K562 (cell line): ENCODE measurements around the gene CEP72. TPM values are rescaled to one million over a fixed set of nuclear protein-coding genes. Genes with fewer than 3 reads are reported as not detected.

ENCODE experiments used
- ATAC-seq: fragments of 200-7000 bp; cut with Tn5 transposase; 3 replicates; pipeline ENCODE4 v1.9.1; 2020; ENCODE audit warnings: moderate library complexity
- BruUV-seq: library from RNA; stranded (reverse); fragments of 400-500 nt; replicated peaks from 2 replicates; lab custom pipeline; 2021; lab: Mats Ljungman, UMichigan
- CTCF ChIA-PET: fragments of 300-600 bp; formaldehyde crosslinking; extraction: SDS; loops from one replicate; lab custom pipeline; 2021; ENCODE audit warnings: low intra/inter-chr PET ratio; lab: Yijun Ruan, JAX
- POLR2A ChIA-PET: fragments of 300-600, 350-650 bp; sonication (Branson Sonifier 250); formaldehyde crosslinking; extraction: SDS; loops from one replicate; lab custom pipeline; 2021; ENCODE audit warnings: antibody characterized with exemption, inconsistent platforms; lab: Yijun Ruan, JAX
- DNase-seq, 4 experiments: peaks; one replicate each; pipeline versions ENCODE4 v3.0.0 to v3.0.0-alpha.2; 2011 to 2018; ENCODE audit warnings: low spot score in 3 of 4, mixed read lengths in 3 of 4; ENCODE audit errors: extremely low read depth in 1 of 4
- FAIRE-seq: peaks from 2 replicates; lab custom pipeline; 2011; peaks lifted over from hg19 to GRCh38; lab: Jason Lieb, UNC
- H2AFZ ChIP-seq: 2 replicates; pipeline ENCODE4 v1.6.0; 2011; ENCODE audit warnings: low read depth, low read length, control low read depth, inconsistent platforms
- H3K27ac ChIP-seq: fragments of 200-600 bp; 3 replicates; pipeline ENCODE4 v1.8.0; 2011; ENCODE audit warnings: low read depth, mild to moderate bottlenecking, control low read depth, inconsistent platforms, low read length, moderate library complexity, mixed read lengths; ENCODE audit errors: extremely low read depth
- H3K27me3 ChIP-seq, 2 experiments: fragments of 300-600 bp in 1 of 2; 2 replicates in 1 of 2; 3 replicates in 1 of 2; pipeline versions ENCODE4 v1.6.0 to v1.8.0; 2011; ENCODE audit warnings: inconsistent platforms in 2 of 2, low read length in 2 of 2, mild to moderate bottlenecking in 1 of 2, mixed read lengths in 1 of 2, moderate library complexity in 1 of 2; ENCODE audit not compliant: control insufficient read depth in 2 of 2, insufficient read depth in 2 of 2
- H3K36me3 ChIP-seq: fragments of 300-600 bp; 3 replicates; pipeline ENCODE4 v1.8.0; 2011; ENCODE audit warnings: mild to moderate bottlenecking, low read length, inconsistent platforms; ENCODE audit not compliant: control insufficient read depth, insufficient read depth
- H3K4me1 ChIP-seq, 2 experiments: fragments of 200-600 bp in 1 of 2; replicated peaks in 1 of 2; 2 replicates in 1 of 2; 3 replicates in 1 of 2; pipeline versions ENCODE4 v1.5.1 to v1.8.0; 2011; ENCODE audit warnings: inconsistent platforms in 2 of 2, low read length in 2 of 2, mild to moderate bottlenecking in 1 of 2, mixed read lengths in 1 of 2, moderate library complexity in 1 of 2; ENCODE audit not compliant: control insufficient read depth in 2 of 2, insufficient read depth in 2 of 2
- H3K4me2 ChIP-seq: 2 replicates; pipeline ENCODE4 v1.6.1; 2011; ENCODE audit warnings: low read length, control low read depth, inconsistent platforms, mixed read lengths; ENCODE audit not compliant: insufficient read depth
- H3K4me3 ChIP-seq: fragments of 200-600 bp; sonication (generic), shearing (Covaris generic); 2 replicates; pipeline ENCODE4 v1.5.1; 2016; ENCODE audit warnings: control low read depth, inconsistent platforms
- H3K79me2 ChIP-seq: fragments of 200-600 bp; 3 replicates; pipeline ENCODE4 v1.8.0; 2011; ENCODE audit warnings: low read length, inconsistent platforms; ENCODE audit not compliant: control insufficient read depth, insufficient read depth
- H3K9ac ChIP-seq, 2 experiments: 2 replicates each; pipeline versions ENCODE4 v1.6.0 to v1.6.1; 2011; ENCODE audit warnings: low read depth in 2 of 2, low read length in 2 of 2, control low read depth in 1 of 2, inconsistent platforms in 1 of 2, mild to moderate bottlenecking in 1 of 2, mixed read lengths in 1 of 2; ENCODE audit not compliant: insufficient read depth in 1 of 2
- H3K9me1 ChIP-seq: one replicate; pipeline ENCODE4 v1.6.0; 2011; ENCODE audit warnings: inconsistent platforms, mild to moderate bottlenecking, low read length, moderate library complexity; ENCODE audit not compliant: control insufficient read depth, insufficient read depth
- H3K9me3 ChIP-seq: replicated peaks from 2 replicates; pipeline ENCODE4 v1.5.1; 2011; ENCODE audit warnings: low read depth, low read length, inconsistent platforms; ENCODE audit not compliant: control insufficient read depth, insufficient read depth
- H4K20me1 ChIP-seq: replicated peaks from 2 replicates; pipeline ENCODE4 v1.6.1; 2011; ENCODE audit warnings: low read length, inconsistent platforms, mixed read lengths; ENCODE audit not compliant: control insufficient read depth, insufficient read depth
- BDP1 ChIP-seq: IDR thresholded peaks from 3 replicates; pipeline ENCODE4 v1.6.1; 2011; ENCODE audit not compliant: insufficient read length, insufficient read depth
- CBX2 ChIP-seq: fragments of 200-600 bp; sonication (generic); IDR thresholded peaks from one replicate; pipeline ENCODE4 v1.6.1; 2012; ENCODE audit warnings: mild to moderate bottlenecking, low read length, inconsistent platforms; ENCODE audit not compliant: insufficient read depth, poor library complexity, severe bottlenecking
- DMBX1 ChIP-seq: fragments of 250-450 bp; sonication (Bioruptor Pico); IDR thresholded peaks from 2 replicates; pipeline ENCODE4 v1.8.0; 2022; ENCODE audit warnings: inconsistent platforms, mild to moderate bottlenecking, moderate library complexity, borderline replicate concordance
- ETV1 ChIP-seq: fragments of 450-650 bp; conservative IDR thresholded peaks from 2 replicates; pipeline ENCODE4 v1.6.1; 2016; ENCODE audit warnings: missing genetic modification characterization, control low read depth, low read depth, missing compliant biosample characterization
- FOXP1 ChIP-seq: sonication (generic); formaldehyde crosslinking; IDR thresholded peaks from 2 replicates; pipeline ENCODE4 v1.8.0; 2022; ENCODE audit warnings: mild to moderate bottlenecking, missing genetic modification reagents
- HDAC1 ChIP-seq, 2 experiments: fragments of 450-650 bp; IDR thresholded peaks; 2 replicates each; pipeline ENCODE4 v1.6.1; 2016 to 2017; ENCODE audit warnings: inconsistent platforms in 1 of 2, mild to moderate bottlenecking in 1 of 2, moderate library complexity in 1 of 2
- HDAC2 ChIP-seq: fragments of 450-650 bp; IDR thresholded peaks from 2 replicates; pipeline ENCODE4 v1.6.1; 2016; ENCODE audit warnings: mild to moderate bottlenecking
- HEY1 ChIP-seq: fragments of 250-450 bp; sonication (Bioruptor Pico); IDR thresholded peaks from 2 replicates; pipeline ENCODE4 v1.5.0; 2020; ENCODE audit warnings: mild to moderate bottlenecking, moderate library complexity, borderline replicate concordance
- ILK ChIP-seq: fragments of 450-650 bp; IDR thresholded peaks from 2 replicates; pipeline ENCODE4 v1.6.1; 2016; ENCODE audit warnings: missing genetic modification characterization, low read depth, mild to moderate bottlenecking, missing compliant biosample characterization, moderate library complexity, borderline replicate concordance
- IRF9 ChIP-seq: fragments of 450-650 bp; IDR thresholded peaks from 2 replicates; pipeline ENCODE4 v1.6.1; 2016; ENCODE audit warnings: missing biosample characterization, missing genetic modification characterization
- MEF2A ChIP-seq: IDR thresholded peaks from 2 replicates; pipeline ENCODE4 v1.6.1; 2011; ENCODE audit warnings: low read depth, mild to moderate bottlenecking, low read length, moderate library complexity; ENCODE audit not compliant: control insufficient read depth
- PTTG1 ChIP-seq: fragments of 450-650 bp; IDR thresholded peaks from 2 replicates; pipeline ENCODE4 v1.6.1; 2016; ENCODE audit warnings: low read depth, mild to moderate bottlenecking, missing genetic modification characterization, missing compliant biosample characterization
- PYGO2 ChIP-seq: fragments of 450-650 bp; IDR thresholded peaks from 2 replicates; pipeline ENCODE4 v1.6.1; 2016; ENCODE audit warnings: mild to moderate bottlenecking, missing genetic modification characterization, moderate library complexity, missing compliant biosample characterization
- TAF1 ChIP-seq: IDR thresholded peaks from 2 replicates; pipeline ENCODE4 v1.6.1; 2011; ENCODE audit warnings: mild to moderate bottlenecking, low read length, moderate library complexity; ENCODE audit not compliant: insufficient read depth, control insufficient read depth, severe bottlenecking; ENCODE audit errors: extremely low read depth
- ZKSCAN3 ChIP-seq: fragments of 250-450 bp; sonication (Bioruptor Pico); IDR thresholded peaks from 2 replicates; pipeline ENCODE4 v1.4.0; 2020
- ZNF511 ChIP-seq: sonication (generic); formaldehyde crosslinking; IDR thresholded peaks from 2 replicates; pipeline ENCODE4 v1.8.0; 2022; ENCODE audit warnings: mild to moderate bottlenecking, missing genetic modification reagents
- WGBS: fragments of 100-300 bp; shearing (Covaris generic); methylation state at CpG from one replicate; pipeline ENCODE4 v1.1.6; 2016; ENCODE audit warnings: low coverage, mixed read lengths; ENCODE audit not compliant: insufficient coverage; ENCODE audit errors: missing lambda C conversion rate; 5-methylcytosine and 5-hydroxymethylcytosine counted together
- in situ Hi-C: fragments of 300-500 bp; cut with MboI; formaldehyde crosslinking; loops from 4 replicates; pipeline ENCODE4 v1.15.0; 2018; ENCODE audit warnings: inconsistent platforms, mixed read lengths
- intact Hi-C: fragments of 100-400 bp; cut with micrococcal nuclease; formaldehyde crosslinking; loops from 2 replicates; pipeline ENCODE4 v1.14.2; 2022
- polyA plus RNA-seq, 8 experiments: library from polyadenylated mRNA; depleted of rRNA in 4 of 8; stranded (reverse) in 5 of 8; unstranded in 3 of 8; fragments of >200 nt; fragmentation: Nextera tagmentation in 2 of 8; fragmentation: Illumina TruSeq in 1 of 8; extraction: Ambion mirVana in 2 of 8; extraction: Trizol in 1 of 8; gene quantifications; 2 replicates each; pipeline versions ENCODE4 v1.2.1 to v1.2.3, GENCODE V29; 2011 to 2014; ENCODE audit warnings: inconsistent platforms in 1 of 8, missing spikeins in 1 of 8
- total RNA-seq, 7 experiments: library from RNA; depleted of rRNA in 6 of 7; stranded (reverse); fragments of >200 nt in 6 of 7; fragmentation: Illumina TruSeq in 2 of 7; extraction: Trizol in 2 of 7; gene quantifications; 2 replicates each; pipeline versions ENCODE4 v1.2.1 to v1.2.3, GENCODE V29; 2011 to 2021; ENCODE audit warnings: low replicate concordance in 1 of 7
- TF ChIP-seq, protein P1 (sequence below): sonication (generic); formaldehyde crosslinking; IDR thresholded peaks from 2 replicates; pipeline ENCODE4 v1.5.0; 2020; ENCODE audit warnings: missing genetic modification reagents

The CEP72 gene
- total and polyA plus RNA-seq, 9 of the 15 experiments (the other 6 are each of a cell fraction or from before 2014, with no cell fraction given), result 0.89 to 38.1 (median 14.2) TPM

- TF ChIP-seq, protein P1, sequence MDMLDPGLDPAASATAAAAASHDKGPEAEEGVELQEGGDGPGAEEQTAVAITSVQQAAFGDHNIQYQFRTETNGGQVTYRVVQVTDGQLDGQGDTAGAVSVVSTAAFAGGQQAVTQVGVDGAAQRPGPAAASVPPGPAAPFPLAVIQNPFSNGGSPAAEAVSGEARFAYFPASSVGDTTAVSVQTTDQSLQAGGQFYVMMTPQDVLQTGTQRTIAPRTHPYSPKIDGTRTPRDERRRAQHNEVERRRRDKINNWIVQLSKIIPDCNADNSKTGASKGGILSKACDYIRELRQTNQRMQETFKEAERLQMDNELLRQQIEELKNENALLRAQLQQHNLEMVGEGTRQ (CRISPR knock-in tag), result no peak
- TF ChIP-seq ILK (tag), result no peak
- no peak for TF ChIP-seq IRF9 (tag)
- TF ChIP-seq FOXP1, result no peak
- TF ChIP-seq HDAC2, result no peak
Observed at GRCh38 chr5:587403-587802, 24.7 kb upstream of the CEP72 start (continued).

GRCh38 chr5:588406-588995 is 23.6 kb upstream of the CEP72 start:
- POLR2A ChIA-PET, result interaction anchor here (0.7 to 1.0 kb wide), 2 partner anchors 8 to 59 kb away, joined by 3 read pairs; no protein-coding TSS in a partner anchor
- CTCF ChIA-PET, result no interaction called here
- no TSS peak for BruUV-seq

More at GRCh38 chr5:588406-588995, 23.6 kb upstream of the CEP72 start:
- no peaks in the 10 kb centered on the region for H3K36me3 ChIP-seq
- H3K79me2 ChIP-seq, result no peaks in the 10 kb centered on the region
- H3K9me1 ChIP-seq, result no peaks in the 10 kb centered on the region
- TF ChIP-seq ZNF511 (CRISPR knock-in tag) (no peak), BDP1 (no peak), MEF2A (no peak), CBX2 (no peak), ZKSCAN3 (CRISPR knock-in tag) (no peak), HEY1 (CRISPR knock-in tag) (no peak), ETV1 (tag) (no peak), DMBX1 (CRISPR knock-in tag) (no peak), TAF1 (no peak), PTTG1 (no peak), PYGO2 (tag) (no peak), HDAC1 (IDR thresholded peaks at IDR 0.05) (no peak)
- FAIRE-seq (no peak), DNase-seq (no peak), ATAC-seq (no peak)
- no peak overlapping the region for H3K9ac ChIP-seq
- H3K27ac ChIP-seq, result no peak overlapping the region
- intact Hi-C loops, result no loop called here
- H3K4me2 ChIP-seq, result no peak overlapping the region
- peaks cover 6 to 50% of the 10 kb centered on the region in 2 experiments; a peak in 4 of 5 replicates for H3K27me3 ChIP-seq
- no peak overlapping the region for H2AFZ ChIP-seq
- no peaks in the 10 kb centered on the region for H3K9me3 ChIP-seq
- WGBS, result 1% methylated on average over 11 of the region's 11 CpGs
- no peaks in the 10 kb centered on the region; a peak in 1 of 5 replicates for H3K4me1 ChIP-seq
- in situ Hi-C loops, result no loop called here
- no peaks in the 10 kb centered on the region; the same call in 1 of the 2 replicates for H4K20me1 ChIP-seq
- H3K4me3 ChIP-seq, result no peak overlapping the region
